Esophagus squamous epithelium (tissue), 5 donors: ENCODE results near the gene GNG12. TPM values are rescaled to one million over a fixed set of nuclear protein-coding genes. Genes with fewer than 3 reads are reported as not detected.

Source experiments
- DNase-seq: peaks from one replicate; lab custom pipeline; 2025; lab: John Stamatoyannopoulos, UW
- H3K27ac ChIP-seq, 4 donors: fragments of 200-600 bp; sonication (generic); one replicate each; pipeline ENCODE4 v1.5.1; 2016 to 2019; ENCODE audit warnings: mild to moderate bottlenecking in 1 of 4
- H3K27me3 ChIP-seq, 4 donors: fragments of 200-600 bp; sonication (generic); 1 replicate in 3 of 4; 2 replicates in 1 of 4; pipeline versions ENCODE4 v1.5.1 to v1.6.0; 2017 to 2021; ENCODE audit warnings: antibody characterized with exemption in 1 of 4
- H3K36me3 ChIP-seq, 3 donors: fragments of 200-600 bp; sonication (generic); one replicate each; pipeline ENCODE4 v1.5.1; 2016 to 2019
- H3K4me1 ChIP-seq, 3 donors: fragments of 200-600 bp; sonication (generic); one replicate each; pipeline ENCODE4 v1.5.1; 2017 to 2019
- H3K4me3 ChIP-seq, 4 donors: fragments of 200-600 bp; sonication (generic); 1 replicate in 3 of 4; 2 replicates in 1 of 4; pipeline ENCODE4 v1.5.1; 2016 to 2019; ENCODE audit warnings: mild to moderate bottlenecking in 2 of 4, moderate library complexity in 1 of 4
- H3K9me3 ChIP-seq, 3 donors: fragments of 200-600 bp; sonication (generic); one replicate each; pipeline ENCODE4 v1.5.1; 2016 to 2019
- POLR2A ChIP-seq, 4 donors: fragments of 450-650 bp; IDR thresholded peaks; one replicate each; pipeline ENCODE4 v1.6.1; 2017; ENCODE audit warnings: antibody characterized with exemption in 4 of 4, mild to moderate bottlenecking in 4 of 4, moderate library complexity in 3 of 4
- WGBS, 2 donors: methylation state at CpG; one replicate each; pipeline ENCODE4 v1.1.5; 2018; 5-methylcytosine and 5-hydroxymethylcytosine counted together
- intact Hi-C: fragments of 100-400 bp; cut with DNase I; formaldehyde crosslinking; loops from one replicate; pipeline ENCODE4 v1.15.0; 2022
- total RNA-seq, 4 donors: library from RNA; depleted of rRNA; stranded (reverse); fragments of >200 nt; gene quantifications; one replicate each; pipeline ENCODE4 v1.1.0, GENCODE V29; 2016
- TF ChIP-seq, protein P1 (sequence below), 6 experiments: fragments of 450-650 bp in 4 of 6; fragments of 200-600 bp in 2 of 6; sonication (generic) in 2 of 6; IDR thresholded peaks; one replicate each; pipeline ENCODE4 v1.5.1; 2016 to 2019; ENCODE audit warnings: antibody characterized with exemption in 6 of 6, mild to moderate bottlenecking in 4 of 6, moderate library complexity in 4 of 6
- donor health status: DM: yes; HTN: yes; CAD: no.

GNG12 gene
- total RNA-seq, 4 donors from 2014 or later = 65.4 to 104 (median 89.9) TPM

DNA sequence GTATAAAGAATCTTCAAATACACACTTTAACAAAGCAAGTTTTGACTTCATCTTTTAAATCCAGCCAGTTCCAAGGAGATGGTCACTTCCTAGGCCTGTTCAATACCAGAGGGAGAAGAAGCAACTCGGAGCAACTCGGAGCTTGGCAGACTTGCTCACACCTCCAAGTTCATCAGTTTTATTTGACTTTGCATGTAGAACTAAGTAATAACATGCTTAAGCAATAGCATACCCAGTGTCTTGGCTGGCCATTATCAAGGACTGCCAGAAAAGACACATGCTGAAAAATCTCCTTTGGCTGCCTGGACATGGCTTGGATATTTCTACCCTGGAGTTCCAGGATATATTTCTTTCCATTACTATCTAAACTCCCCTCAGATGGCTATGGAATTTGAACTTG, 52.6 kb downstream of the GNG12 start:
- Histone ChIP-seq H3K36me3 (peaks cover 0 to 16% (median 0%) of the 10 kb centered on the region in 3 donors), H3K4me1 (peaks cover 4 to 29% (median 6%) of the 10 kb centered on the region in 3 donors), H3K4me3 (no peak overlapping the region), H3K27me3 (no peaks in the 10 kb centered on the region), H3K9me3 (no peaks in the 10 kb centered on the region), H3K27ac (peak overlapping the region in 1 of 4 donors; percentile 0)
- no peak for TF ChIP-seq POLR2A (IDR thresholded peaks at IDR 0.05)
- TF ChIP-seq, protein P1, sequence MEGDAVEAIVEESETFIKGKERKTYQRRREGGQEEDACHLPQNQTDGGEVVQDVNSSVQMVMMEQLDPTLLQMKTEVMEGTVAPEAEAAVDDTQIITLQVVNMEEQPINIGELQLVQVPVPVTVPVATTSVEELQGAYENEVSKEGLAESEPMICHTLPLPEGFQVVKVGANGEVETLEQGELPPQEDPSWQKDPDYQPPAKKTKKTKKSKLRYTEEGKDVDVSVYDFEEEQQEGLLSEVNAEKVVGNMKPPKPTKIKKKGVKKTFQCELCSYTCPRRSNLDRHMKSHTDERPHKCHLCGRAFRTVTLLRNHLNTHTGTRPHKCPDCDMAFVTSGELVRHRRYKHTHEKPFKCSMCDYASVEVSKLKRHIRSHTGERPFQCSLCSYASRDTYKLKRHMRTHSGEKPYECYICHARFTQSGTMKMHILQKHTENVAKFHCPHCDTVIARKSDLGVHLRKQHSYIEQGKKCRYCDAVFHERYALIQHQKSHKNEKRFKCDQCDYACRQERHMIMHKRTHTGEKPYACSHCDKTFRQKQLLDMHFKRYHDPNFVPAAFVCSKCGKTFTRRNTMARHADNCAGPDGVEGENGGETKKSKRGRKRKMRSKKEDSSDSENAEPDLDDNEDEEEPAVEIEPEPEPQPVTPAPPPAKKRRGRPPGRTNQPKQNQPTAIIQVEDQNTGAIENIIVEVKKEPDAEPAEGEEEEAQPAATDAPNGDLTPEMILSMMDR (IDR thresholded peaks at IDR 0.05) = no peak
- intact Hi-C loops = no loop called here
- no peak for DNase-seq
- WGBS, 2 donors = 63 to 71% methylated on average over 2 of the region's 2 CpGs

DNA sequence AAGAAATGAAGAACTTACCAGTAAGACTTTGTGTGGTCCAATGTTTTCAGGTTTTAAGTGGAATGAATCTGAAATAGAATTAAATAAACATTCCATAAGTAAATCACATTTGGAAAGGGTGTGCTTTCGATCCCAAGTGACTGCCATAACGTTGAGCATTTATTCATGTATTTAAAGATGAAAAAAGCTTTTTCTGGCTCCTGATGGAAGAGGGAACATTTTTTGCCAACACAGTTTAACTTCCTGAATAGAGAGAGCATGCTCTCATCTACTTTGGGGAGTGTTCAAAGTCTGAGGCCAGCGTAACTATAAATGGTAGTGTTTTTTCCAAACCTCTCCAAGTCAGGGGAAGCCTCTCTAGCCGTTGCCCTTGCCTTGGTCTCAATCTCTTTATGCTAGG, 55.8 kb downstream of the GNG12 start:
- Histone ChIP-seq H3K27ac (peak overlapping the region in 3 of 4 donors; percentile 11 to 54 (median 26)), H3K4me3 (no peak overlapping the region), H3K36me3 (peaks cover 0 to 45% (median 0%) of the 10 kb centered on the region in 3 donors), H3K27me3 (no peaks in the 10 kb centered on the region), H3K9me3 (no peaks in the 10 kb centered on the region), H3K4me1 (peaks cover 0 to 26% (median 6%) of the 10 kb centered on the region in 3 donors)
- intact Hi-C loops = loop anchor here (10.0 kb wide), 1 partner anchor 57 kb away; the partner anchor contains the start of gene GNG12
- TF ChIP-seq, protein P1 (IDR thresholded peaks at IDR 0.05) = no peak
- TF ChIP-seq POLR2A (IDR thresholded peaks at IDR 0.05) = no peak
- WGBS, 2 donors = 44 to 71% methylated on average over 4 of the region's 4 CpGs
- DNase-seq = no peak

DNA sequence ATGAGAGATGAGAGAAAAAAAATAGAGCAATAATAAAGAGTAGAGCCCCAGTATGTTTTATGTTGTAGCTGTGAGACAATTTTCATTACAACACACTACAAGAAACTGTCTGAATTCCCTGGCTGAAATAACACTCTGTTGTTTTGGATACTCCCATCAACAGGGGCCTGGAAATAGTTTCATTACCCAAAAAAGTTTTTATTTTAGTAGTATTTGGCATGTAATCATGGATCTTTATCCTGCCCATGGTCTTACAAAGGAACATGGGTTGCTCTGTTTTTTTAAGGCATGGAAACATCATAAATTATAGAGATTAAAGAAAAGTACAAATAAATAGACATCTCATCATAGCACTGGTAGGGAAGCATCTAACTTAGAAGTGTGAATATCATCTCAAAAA, 56.3 kb downstream of the GNG12 start:
- H3K4me1 ChIP-seq = peaks cover 0 to 25% (median 6%) of the 10 kb centered on the region in 3 donors
- no peak for DNase-seq
- peaks cover 0 to 45% (median 0%) of the 10 kb centered on the region in 3 donors for H3K36me3 ChIP-seq
- TF ChIP-seq, protein P1 (IDR thresholded peaks at IDR 0.05) = no peak
- TF ChIP-seq POLR2A (IDR thresholded peaks at IDR 0.05) = no peak
- no peak overlapping the region for H3K4me3 ChIP-seq
- no peaks in the 10 kb centered on the region for H3K27me3 ChIP-seq
- H3K9me3 ChIP-seq = no peaks in the 10 kb centered on the region
- intact Hi-C loops = loop anchor here (10.0 kb wide), 1 partner anchor 58 kb away; the partner anchor contains the start of gene GNG12
- H3K27ac ChIP-seq = peak overlapping the region in 2 of 4 donors; percentile 26 to 54

DNA sequence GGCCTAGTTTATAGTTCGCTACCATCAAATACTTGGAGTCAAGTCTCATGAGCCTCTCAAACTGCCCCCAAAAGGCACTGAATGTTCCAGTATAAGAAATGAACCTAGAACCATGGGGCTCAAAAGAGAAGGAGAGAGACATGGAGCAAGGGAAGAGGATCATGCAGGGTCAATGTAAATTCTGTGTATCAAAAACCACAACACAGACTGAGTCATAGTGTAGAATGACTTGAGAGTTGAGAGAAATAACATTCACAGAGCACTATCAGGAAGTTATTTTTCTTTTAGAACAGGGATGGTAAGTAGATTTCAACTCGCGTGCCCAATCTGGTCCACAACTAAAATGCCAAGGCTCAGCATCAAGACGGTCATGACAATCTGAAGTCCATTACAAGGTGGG, 59.8 kb downstream of the GNG12 start:
- intact Hi-C loops = loop anchor here (10.0 kb wide), 1 partner anchor 61 kb away; the partner anchor contains the start of gene GNG12
- Histone ChIP-seq H3K9me3 (no peaks in the 10 kb centered on the region), H3K4me1 (peaks cover 0 to 24% (median 0%) of the 10 kb centered on the region in 3 donors), H3K4me3 (no peak overlapping the region), H3K27me3 (no peaks in the 10 kb centered on the region), H3K36me3 (peaks cover 0 to 63% (median 0%) of the 10 kb centered on the region in 3 donors), H3K27ac (no peak overlapping the region)
- WGBS, 2 donors = 91 to 92% methylated on average over 4 of the region's 4 CpGs
- TF ChIP-seq, protein P1 (IDR thresholded peaks at IDR 0.05) = no peak
- no peak for TF ChIP-seq POLR2A (IDR thresholded peaks at IDR 0.05)
- no peak for DNase-seq

DNA sequence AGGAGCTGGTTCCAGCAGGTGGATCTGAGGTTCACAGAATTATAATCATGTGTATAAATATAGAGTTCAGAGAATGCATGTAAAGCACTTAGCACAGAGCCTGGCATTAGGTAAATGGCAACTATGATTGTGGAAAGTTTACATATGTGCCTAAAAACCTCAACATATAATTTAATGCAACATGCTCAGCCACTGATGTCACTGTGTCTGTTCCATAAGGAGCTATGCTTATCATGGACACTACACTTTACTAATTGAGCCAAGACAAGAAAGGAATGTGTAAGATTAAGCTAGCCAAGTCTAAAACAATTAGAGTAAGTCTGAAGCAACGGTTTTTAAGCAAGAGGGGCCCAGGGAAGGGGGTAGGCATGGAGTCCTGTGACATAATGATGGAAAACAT, 61.5 kb downstream of the GNG12 start:
- Histone ChIP-seq H3K4me1 (peaks cover 0 to 26% (median 1%) of the 10 kb centered on the region in 3 donors), H3K36me3 (peaks cover 0 to 58% (median 0%) of the 10 kb centered on the region in 3 donors), H3K9me3 (no peaks in the 10 kb centered on the region), H3K4me3 (no peak overlapping the region), H3K27me3 (no peaks in the 10 kb centered on the region), H3K27ac (no peak overlapping the region)
- 20 to 27% methylated on average over 1 of the region's 1 CpG for WGBS, 2 donors
- intact Hi-C loops = loop anchor here (10.0 kb wide), 1 partner anchor 63 kb away; the partner anchor contains the start of gene GNG12
- TF ChIP-seq, protein P1 (IDR thresholded peaks at IDR 0.05) = no peak
- no peak for TF ChIP-seq POLR2A (IDR thresholded peaks at IDR 0.05)
- DNase-seq = no peak
